MM.1S (cell line): ENCODE measurements around the gene RASAL2.

ENCODE experiments used
- DNase-seq: peaks from one replicate; pipeline ENCODE4 v3.0.0-alpha.2; 2015
- H2AFZ ChIP-seq: fragments of 300-600 bp; sonication (generic); 2 replicates; pipeline ENCODE4 v1.6.0; 2016; ENCODE audit warnings: antibody characterized with exemption, low read length
- H3F3A ChIP-seq: fragments of 300-600 bp; sonication (generic); 2 replicates; pipeline ENCODE4 v1.6.1; 2016; ENCODE audit warnings: mild to moderate bottlenecking, antibody characterized with exemption, low read length, moderate library complexity, mixed read lengths; ENCODE audit not compliant: insufficient read depth
- H3K27ac ChIP-seq: fragments of 300-600 bp; sonication (generic); 2 replicates; pipeline ENCODE4 v1.5.1; 2016; ENCODE audit warnings: mild to moderate bottlenecking, low read length
- H3K27me3 ChIP-seq: fragments of 300-600 bp; sonication (generic); replicated peaks from 2 replicates; pipeline ENCODE4 v1.6.0; 2016; ENCODE audit warnings: low read length; ENCODE audit not compliant: insufficient read depth
- H3K36me3 ChIP-seq: fragments of 300-600 bp; sonication (generic); replicated peaks from 2 replicates; pipeline ENCODE4 v1.6.1; 2016; ENCODE audit warnings: mild to moderate bottlenecking, low read length, mixed read lengths; ENCODE audit not compliant: insufficient read depth
- H3K4me1 ChIP-seq: fragments of 300-600 bp; sonication (generic); 2 replicates; pipeline ENCODE4 v1.6.1; 2016; ENCODE audit warnings: low read length, mixed read lengths
- H3K4me2 ChIP-seq: fragments of 300-600 bp; sonication (generic); 2 replicates; pipeline ENCODE4 v1.6.0; 2016; ENCODE audit warnings: low read depth, low read length
- H3K4me3 ChIP-seq: fragments of 300-600 bp; sonication (generic); 2 replicates; pipeline ENCODE4 v1.5.1; 2016; ENCODE audit warnings: low read length, mixed read lengths
- H3K79me2 ChIP-seq: fragments of 300-600 bp; sonication (generic); 2 replicates; pipeline ENCODE4 v1.6.1; 2016; ENCODE audit warnings: mixed run types, low read length, mixed read lengths
- H3K9ac ChIP-seq: fragments of 300-600 bp; sonication (generic); 2 replicates; pipeline ENCODE4 v1.6.1; 2016; ENCODE audit warnings: low read length, mixed read lengths
- H3K9me2 ChIP-seq: fragments of 300-600 bp; sonication (generic); replicated peaks from 2 replicates; pipeline ENCODE4 v1.6.1; 2016; ENCODE audit warnings: mild to moderate bottlenecking, low read length, mixed read lengths; ENCODE audit not compliant: insufficient read depth
- H3K9me3 ChIP-seq: fragments of 300-600 bp; sonication (generic); replicated peaks from 2 replicates; pipeline ENCODE4 v1.6.1; 2016; ENCODE audit warnings: mild to moderate bottlenecking, low read length, mixed read lengths; ENCODE audit not compliant: insufficient read depth
- H4K20me1 ChIP-seq: fragments of 300-600 bp; sonication (generic); 2 replicates; pipeline ENCODE4 v1.6.1; 2016; ENCODE audit warnings: mild to moderate bottlenecking, low read length, moderate library complexity, mixed read lengths; ENCODE audit not compliant: insufficient read depth
- CTCF ChIP-seq: fragments of 300-600 bp; sonication (generic); IDR thresholded peaks from 2 replicates; pipeline ENCODE4 v1.5.1; 2016; ENCODE audit warnings: antibody characterized with exemption, low read length, mixed read lengths
- EZH2 ChIP-seq: fragments of 300-600 bp; sonication (generic); optimal IDR thresholded peaks from 2 replicates; pipeline ENCODE3; 2017; ENCODE audit warnings: low read depth, mild to moderate bottlenecking, antibody characterized with exemption, low read length, mixed read lengths
- EZH2phosphoT487 ChIP-seq: fragments of 300-600 bp; sonication (generic); IDR thresholded peaks from 2 replicates; pipeline ENCODE4 v1.6.1; 2018; ENCODE audit warnings: antibody characterized with exemption, low read length

The RASAL2 gene

GRCh38 chr1:178060789-178061556 is 32.9 kb upstream of the RASAL2 start:
- H3K9me2 ChIP-seq, result no peaks in the 10 kb centered on the region
- H3F3A ChIP-seq, result no peaks in the 10 kb centered on the region
- no peak for TF ChIP-seq EZH2
- TF ChIP-seq CTCF, result no peak
- no peak for TF ChIP-seq EZH2phosphoT487
- H3K36me3 ChIP-seq, result no peaks in the 10 kb centered on the region
- no peak overlapping the region for H3K9ac ChIP-seq
- H3K27me3 ChIP-seq, result no peaks in the 10 kb centered on the region
- no peak for DNase-seq
- no peaks in the 10 kb centered on the region for H3K79me2 ChIP-seq
- no peak overlapping the region for H3K4me2 ChIP-seq
- H3K4me3 ChIP-seq, result no peak overlapping the region
- no peaks in the 10 kb centered on the region for H3K9me3 ChIP-seq
- H3K4me1 ChIP-seq, result 0 out of 2 replicates have a peak, but pooled peaks cover 2% of the 10 kb centered on the region
- H3K27ac ChIP-seq, result no peak overlapping the region
- H4K20me1 ChIP-seq, result no peaks in the 10 kb centered on the region
- no peak overlapping the region for H2AFZ ChIP-seq

GRCh38 chr1:178061620-178062019 is 32.3 kb upstream of the RASAL2 start:
- no peaks in the 10 kb centered on the region for H3K79me2 ChIP-seq
- no peaks in the 10 kb centered on the region for H3K9me3 ChIP-seq
- no peak overlapping the region for H3K4me2 ChIP-seq
- H3F3A ChIP-seq, result no peaks in the 10 kb centered on the region
- no peaks in the 10 kb centered on the region for H3K4me1 ChIP-seq
- no peak overlapping the region for H2AFZ ChIP-seq
- no peak overlapping the region for H3K27ac ChIP-seq
- no peaks in the 10 kb centered on the region for H4K20me1 ChIP-seq
- no peaks in the 10 kb centered on the region for H3K9me2 ChIP-seq
- no peak overlapping the region for H3K9ac ChIP-seq
- no peaks in the 10 kb centered on the region for H3K36me3 ChIP-seq
- TF ChIP-seq CTCF (no peak), EZH2 (no peak), EZH2phosphoT487 (no peak)
- no peaks in the 10 kb centered on the region for H3K27me3 ChIP-seq
- no peak for DNase-seq
- H3K4me3 ChIP-seq, result no peak overlapping the region

GRCh38 chr1:178064191-178064821 is 29.6 kb upstream of the RASAL2 start:
- Histone ChIP-seq H2AFZ (no peak overlapping the region), H3K4me3 (no peak overlapping the region)

More at GRCh38 chr1:178064191-178064821, 29.6 kb upstream of the RASAL2 start:
- no peak overlapping the region for H3K4me2 ChIP-seq
- no peaks in the 10 kb centered on the region for H3K79me2 ChIP-seq
- no peaks in the 10 kb centered on the region for H3K9me3 ChIP-seq
- no peak overlapping the region for H3K9ac ChIP-seq
- H3K4me1 ChIP-seq, result no peaks in the 10 kb centered on the region
- H3K27me3 ChIP-seq, result no peaks in the 10 kb centered on the region
- H3F3A ChIP-seq, result no peaks in the 10 kb centered on the region
- no peak overlapping the region for H3K27ac ChIP-seq
- DNase-seq, result no peak
- no peaks in the 10 kb centered on the region for H4K20me1 ChIP-seq
- H3K36me3 ChIP-seq, result no peaks in the 10 kb centered on the region
- TF ChIP-seq EZH2, result no peak
- TF ChIP-seq CTCF, result no peak
- no peak for TF ChIP-seq EZH2phosphoT487
- no peaks in the 10 kb centered on the region for H3K9me2 ChIP-seq
